GM23338 (cell line): ENCODE measurements around the gene MEGF11. TPM values are rescaled to one million over a fixed set of nuclear protein-coding genes. Genes with fewer than 3 reads are reported as not detected.
A peak's percentile ranks its signal among the peaks of the same experiment; 100 is the strongest.

Experiments
- ATAC-seq: fragments of 200-7000 bp; cut with Tn5 transposase; 3 replicates; pipeline ENCODE4 v1.9.1; 2020
- DNase-seq: peaks from one replicate; pipeline ENCODE4 v3.0.0-alpha.2; 2015; ENCODE audit warnings: low spot score
- H2AFZ ChIP-seq: fragments of 200-600 bp; sonication (generic); 2 replicates; pipeline ENCODE4 v1.8.0; 2016; ENCODE audit warnings: antibody characterized with exemption, mild to moderate bottlenecking, moderate library complexity
- H3F3A ChIP-seq: fragments of 200-600 bp; sonication (generic); replicated peaks from 2 replicates; pipeline ENCODE4 v1.8.0; 2017; ENCODE audit warnings: antibody characterized with exemption, mixed run types, low read depth
- H3K27ac ChIP-seq: fragments of 200-600 bp; sonication (generic); 2 replicates; pipeline ENCODE4 v1.6.1; 2016; ENCODE audit warnings: low read depth
- H3K27me3 ChIP-seq: fragments of 200-600 bp; sonication (generic); 2 replicates; pipeline ENCODE4 v1.8.0; 2016; ENCODE audit warnings: mild to moderate bottlenecking, mixed run types, moderate library complexity; ENCODE audit not compliant: insufficient read depth
- H3K36me3 ChIP-seq: fragments of 200-600 bp; sonication (generic); 2 replicates; pipeline ENCODE4 v1.8.0; 2016; ENCODE audit warnings: mild to moderate bottlenecking; ENCODE audit not compliant: insufficient read depth
- H3K4me1 ChIP-seq: fragments of 200-600 bp; sonication (generic); 2 replicates; pipeline ENCODE4 v1.8.0; 2016; ENCODE audit warnings: mild to moderate bottlenecking, moderate library complexity; ENCODE audit not compliant: insufficient read depth
- H3K4me2 ChIP-seq: fragments of 200-600 bp; sonication (generic); 2 replicates; pipeline ENCODE4 v1.7.1; 2017; ENCODE audit warnings: mixed run types
- H3K4me3 ChIP-seq: fragments of 200-600 bp; sonication (generic); 2 replicates; pipeline ENCODE4 v1.6.1; 2016; ENCODE audit warnings: mixed run types
- H3K79me2 ChIP-seq: fragments of 200-600 bp; sonication (generic); replicated peaks from 2 replicates; pipeline ENCODE4 v1.8.0; 2017; ENCODE audit warnings: mild to moderate bottlenecking; ENCODE audit not compliant: insufficient read depth
- H3K9me2 ChIP-seq: fragments of 200-600 bp; sonication (generic); 2 replicates; pipeline ENCODE4 v1.8.0; 2017; ENCODE audit not compliant: insufficient read depth
- H4K20me1 ChIP-seq: fragments of 200-600 bp; sonication (generic); replicated peaks from 2 replicates; pipeline ENCODE4 v1.8.0; 2017; ENCODE audit warnings: mild to moderate bottlenecking; ENCODE audit not compliant: insufficient read depth
- H3K27ac Mint-ChIP-seq: 2 replicates; pipeline ENCODE4 v1.8.0; 2020; ENCODE audit warnings: inconsistent platforms, mild to moderate bottlenecking, moderate library complexity, mixed read lengths
- H3K27me3 Mint-ChIP-seq: 3 replicates; pipeline ENCODE4 v1.8.0; 2022; ENCODE audit warnings: low read depth, mild to moderate bottlenecking, moderate library complexity, mixed read lengths, inconsistent platforms; ENCODE audit not compliant: insufficient read depth, poor library complexity
- H3K36me3 Mint-ChIP-seq: 3 replicates; pipeline ENCODE4 v1.8.0; 2021; ENCODE audit warnings: low read depth, mild to moderate bottlenecking, inconsistent platforms, moderate library complexity, mixed read lengths
- H3K4me1 Mint-ChIP-seq: 3 replicates; pipeline ENCODE4 v1.8.0; 2020; ENCODE audit warnings: mild to moderate bottlenecking, inconsistent platforms, mixed read lengths
- H3K4me3 Mint-ChIP-seq: 3 replicates; pipeline ENCODE4 v1.8.0; 2021; ENCODE audit warnings: moderate library complexity, mild to moderate bottlenecking, inconsistent platforms, mixed read lengths
- H3K9me3 Mint-ChIP-seq: 3 replicates; pipeline ENCODE4 v1.8.0; 2020; ENCODE audit warnings: moderate library complexity, mild to moderate bottlenecking, inconsistent platforms, mixed read lengths
- CTCF ChIP-seq, 2 experiments: fragments of 200-600 bp in 1 of 2; sonication (generic) in 1 of 2; conservative IDR thresholded peaks; 2 replicates each; pipeline versions ENCODE4 v1.5.1 to v1.6.1; 2016 to 2017; ENCODE audit warnings: antibody characterized with exemption in 2 of 2, low read depth in 2 of 2, mild to moderate bottlenecking in 2 of 2, moderate library complexity in 1 of 2
- ETS1 ChIP-seq: IDR thresholded peaks from 2 replicates; pipeline ENCODE4 v1.6.1; 2016; ENCODE audit warnings: antibody characterized with exemption
- EZH2phosphoT487 ChIP-seq: fragments of 200-600 bp; sonication (generic); IDR thresholded peaks from one replicate; pipeline ENCODE4 v1.8.1; 2018; ENCODE audit warnings: antibody characterized with exemption; ENCODE audit not compliant: unreplicated experiment
- JUNB ChIP-seq: IDR thresholded peaks from one replicate; pipeline ENCODE4 v1.6.1; 2016; ENCODE audit warnings: antibody characterized with exemption; ENCODE audit not compliant: unreplicated experiment
- NANOG ChIP-seq: IDR thresholded peaks from 2 replicates; pipeline ENCODE4 v1.6.1; 2016; ENCODE audit warnings: antibody characterized with exemption, borderline replicate concordance
- REST ChIP-seq: IDR thresholded peaks from one replicate; pipeline ENCODE4 v1.6.1; 2018; ENCODE audit warnings: antibody characterized with exemption; ENCODE audit not compliant: unreplicated experiment
- STAT1 ChIP-seq: IDR thresholded peaks from one replicate; pipeline ENCODE4 v1.6.1; 2016; ENCODE audit warnings: antibody characterized with exemption; ENCODE audit not compliant: unreplicated experiment
- ZNF114 ChIP-seq: fragments of 250-450 bp; sonication (Bioruptor Pico); IDR thresholded peaks from 2 replicates; pipeline ENCODE4 v1.5.0; 2020; ENCODE audit warnings: mild to moderate bottlenecking, moderate library complexity
- polyA plus RNA-seq: library from polyadenylated mRNA; unstranded; fragments of >200 nt; fragmentation: Nextera tagmentation; extraction: Ambion mirVana; gene quantifications from 2 replicates; pipeline ENCODE4 v1.2.1, GENCODE V29; 2016
- total RNA-seq: library from RNA; depleted of rRNA; stranded (reverse); fragments of >200 nt; shearing (Covaris generic); gene quantifications from 2 replicates; pipeline ENCODE4 v1.2.3, GENCODE V29; 2014

The MEGF11 gene
- total and polyA plus RNA-seq, 2 experiments from 2014 or later, result 1.3 to 1.9 TPM

GRCh38 chr15:65947041-65947440 is 306.5 kb downstream of the MEGF11 start (continued):
- no peak for TF ChIP-seq STAT1
- no peak for TF ChIP-seq REST
- TF ChIP-seq NANOG, result no peak
- no peak for TF ChIP-seq ETS1
- no peak for TF ChIP-seq CTCF (conservative IDR thresholded peaks at IDR 0.05; ENCODE audit: low read depth in 2 of 2)
- TF ChIP-seq EZH2phosphoT487, result no peak

GRCh38 chr15:65945616-65946015 is 307.9 kb downstream of the MEGF11 start:
- ATAC-seq, result peak; percentile 87
- no peak overlapping the region for H3K4me3 ChIP-seq
- H3K27ac Mint-ChIP-seq, result no peak overlapping the region
- no peaks in the 10 kb centered on the region for H3K79me2 ChIP-seq
- H3K27me3 ChIP-seq, result no peaks in the 10 kb centered on the region
- H3K9me2 ChIP-seq, result no peaks in the 10 kb centered on the region
- no peaks in the 10 kb centered on the region for H4K20me1 ChIP-seq
- no peaks in the 10 kb centered on the region; the same call in 2 of the 3 replicates for H3K4me1 Mint-ChIP-seq
- DNase-seq, result peak; percentile 62
- H3K4me1 ChIP-seq, result no peaks in the 10 kb centered on the region
- no peaks in the 10 kb centered on the region for H3K36me3 ChIP-seq
- H3K9me3 Mint-ChIP-seq, result no peaks in the 10 kb centered on the region
- H3K36me3 Mint-ChIP-seq, result no peaks in the 10 kb centered on the region
- no peak overlapping the region for H3K4me2 ChIP-seq
- TF ChIP-seq ETS1 (no peak), REST (no peak), JUNB (no peak), EZH2phosphoT487 (no peak), CTCF (conservative IDR thresholded peaks at IDR 0.05; ENCODE audit: low read depth in 2 of 2) (peak; percentile 40 to 68), NANOG (no peak), ZNF114 (CRISPR knock-in tag) (no peak)
- peaks cover 6% of the 10 kb centered on the region for H3K27me3 Mint-ChIP-seq
- no peak overlapping the region for H3K4me3 Mint-ChIP-seq
- H3F3A ChIP-seq, result no peaks in the 10 kb centered on the region
- H2AFZ ChIP-seq, result no peak overlapping the region
- no peak overlapping the region for H3K27ac ChIP-seq
